K562 (cell line): ENCODE data around the gene EN1. TPM values are rescaled to one million over a fixed set of nuclear protein-coding genes. Genes with fewer than 3 reads are reported as not detected.

Source experiments
- CBX3 ChIP-seq, 2 experiments: IDR thresholded peaks; 1 replicate in 1 of 2; 2 replicates in 1 of 2; pipeline ENCODE4 v1.6.1; 2012; ENCODE audit warnings: inconsistent platforms in 2 of 2, low read length in 2 of 2, borderline replicate concordance in 1 of 2, control low read depth in 1 of 2
- CREM ChIP-seq: IDR thresholded peaks from 2 replicates; pipeline ENCODE4 v1.6.1; 2014; ENCODE audit warnings: antibody characterized with exemption, low read depth
- E2F6 ChIP-seq, 2 experiments: IDR thresholded peaks; 2 replicates each; pipeline ENCODE4 v1.6.1; 2011; ENCODE audit warnings: borderline replicate concordance in 1 of 2, control low read depth in 1 of 2, low read depth in 1 of 2, low read length in 1 of 2, mild to moderate bottlenecking in 1 of 2, mixed read lengths in 1 of 2, moderate library complexity in 1 of 2; ENCODE audit not compliant: insufficient read depth in 1 of 2, insufficient read length in 1 of 2, poor library complexity in 1 of 2, severe bottlenecking in 1 of 2; ENCODE audit errors: extremely low read depth in 1 of 2
- MYC ChIP-seq, 2 experiments: fragments of 250-450 bp in 1 of 2; sonication (Bioruptor Pico) in 1 of 2; IDR thresholded peaks; 2 replicates each; pipeline versions ENCODE4 v1.5.1 to v1.6.1; 2012 to 2021; ENCODE audit warnings: low read depth in 2 of 2, borderline replicate concordance in 1 of 2, improper control_type of control experiment in 1 of 2, low read length in 1 of 2, mild to moderate bottlenecking in 1 of 2, moderate library complexity in 1 of 2
- RFX7 ChIP-seq: fragments of 250-450 bp; sonication (Bioruptor Pico); IDR thresholded peaks from 2 replicates; pipeline ENCODE4 v1.5.1; 2021; ENCODE audit warnings: mild to moderate bottlenecking
- SMAD3 ChIP-seq: fragments of 450-650 bp; formaldehyde crosslinking; conservative IDR thresholded peaks from 2 replicates; pipeline ENCODE4 v1.4.0; 2020; ENCODE audit warnings: mild to moderate bottlenecking
- USF2 ChIP-seq: sonication (generic); formaldehyde crosslinking; IDR thresholded peaks from 2 replicates; pipeline ENCODE4 v1.5.0; 2020; ENCODE audit warnings: missing genetic modification reagents
- VEZF1 ChIP-seq: fragments of 200-800 bp; sonication (Bioruptor generic); IDR thresholded peaks from 2 replicates; pipeline ENCODE4 v1.6.1; 2017; ENCODE audit warnings: missing genetic modification characterization, missing compliant biosample characterization
- polyA plus RNA-seq, 8 experiments: library from polyadenylated mRNA; depleted of rRNA in 4 of 8; stranded (reverse) in 5 of 8; unstranded in 3 of 8; fragments of >200 nt; fragmentation: Nextera tagmentation in 2 of 8; fragmentation: Illumina TruSeq in 1 of 8; extraction: Ambion mirVana in 2 of 8; extraction: Trizol in 1 of 8; gene quantifications; 2 replicates each; pipeline versions ENCODE4 v1.2.1 to v1.2.3, GENCODE V29; 2011 to 2014; ENCODE audit warnings: inconsistent platforms in 1 of 8, missing spikeins in 1 of 8
- total RNA-seq, 7 experiments: library from RNA; depleted of rRNA in 6 of 7; stranded (reverse); fragments of >200 nt in 6 of 7; fragmentation: Illumina TruSeq in 2 of 7; extraction: Trizol in 2 of 7; gene quantifications; 2 replicates each; pipeline versions ENCODE4 v1.2.1 to v1.2.3, GENCODE V29; 2011 to 2021; ENCODE audit warnings: low replicate concordance in 1 of 7

EN1 gene
- total and polyA plus RNA-seq, 9 of the 15 experiments (the other 6 are each of a cell fraction or from before 2014, with no cell fraction given) = 0.06 to 2.0 (median 0.51) TPM

- TF ChIP-seq CBX3 (IDR thresholded peaks at IDR 0.05; ENCODE audit: borderline replicate concordance in 1 of 2, low read length in 2 of 2) = peak in 1 of 2 experiments; percentile 38; a peak in 1 of 3 replicates
- TF ChIP-seq SMAD3 (CRISPR knock-in tag) = no peak
- no peak for TF ChIP-seq RFX7
- peak; percentile 27; the same call in 1 of the 2 replicates for TF ChIP-seq VEZF1
- peak; percentile 55; the same call in 1 of the 2 replicates for TF ChIP-seq MYC (IDR thresholded peaks at IDR 0.05; ENCODE audit: low read depth, low read length)
- TF ChIP-seq MYC (CRISPR knock-in tag; IDR thresholded peaks at IDR 0.05; ENCODE audit: borderline replicate concordance, low read depth) = no peak
- TF ChIP-seq E2F6 (IDR thresholded peaks at IDR 0.05; ENCODE audit: borderline replicate concordance in 1 of 2, extremely low read depth in 1 of 2, insufficient read depth in 1 of 2, insufficient read length in 1 of 2, low read depth in 1 of 2, low read length in 1 of 2, poor library complexity in 1 of 2, severe bottlenecking in 1 of 2) = peak; percentile 70 to 88
- TF ChIP-seq CREM = 0 out of 2 replicates have a peak, but pooled peaks have one; percentile 42
- peak; percentile 69 for TF ChIP-seq USF2 (CRISPR knock-in tag)
These were observed 319 bp upstream of the EN1 start (continued) for GRCh38 chr2:118847762-118848172.
